GM18511 (cell line): ENCODE results near the gene MCL1.
A peak's percentile ranks its signal among the peaks of the same experiment; 100 is the strongest.
"Not testable (repeated sequence)": the region's sequence is repeated elsewhere in the genome, so short reads cannot be mapped to it uniquely, and the experiment has no call there.

Experiments used
- ATAC-seq: cut with Tn5 transposase; IDR thresholded peaks from one replicate; pipeline ENCODE4 v1.9.1; 2021; ENCODE audit warnings: mild to moderate bottlenecking, moderate library complexity; ENCODE audit not compliant: unreplicated experiment

MCL1 gene

GRCh38 chr1:150579110-150579944 is at the start of gene MCL1:
TSS of gene MCL1 (minus strand) at chr1:150579610. CDS start at chr1:150579530, 80 bp downstream.
- peak; percentile 90 for ATAC-seq

- no peak for ATAC-seq
Observed at GRCh38 chr1:150628766-150629114, 49.3 kb upstream of the MCL1 start.

GRCh38 chr1:150627826-150628410 is 48.5 kb upstream of the MCL1 start:
- no peak for ATAC-seq

- ATAC-seq = no peak
Observed at GRCh38 chr1:150626150-150626549, 46.7 kb upstream of the MCL1 start.

GRCh38 chr1:150624546-150624945 is 45.1 kb upstream of the MCL1 start:
- ATAC-seq = not testable (repeated sequence)

- ATAC-seq = not testable (repeated sequence)
Observed at GRCh38 chr1:150624134-150624533, 44.7 kb upstream of the MCL1 start.

GRCh38 chr1:150622303-150622975 is 43.0 kb upstream of the MCL1 start:
- no peak for ATAC-seq

GRCh38 chr1:150621497-150622302 is 42.3 kb upstream of the MCL1 start:
- no peak for ATAC-seq

GRCh38 chr1:150620919-150621318 is 41.5 kb upstream of the MCL1 start:
- no peak for ATAC-seq

- no peak for ATAC-seq
Observed at GRCh38 chr1:150619576-150620509, 40.4 kb upstream of the MCL1 start.

- ATAC-seq = no peak
Observed at GRCh38 chr1:150615346-150616201, 36.2 kb upstream of the MCL1 start.

- peak; percentile 64 for ATAC-seq
Observed at GRCh38 chr1:150613061-150613920, 33.9 kb upstream of the MCL1 start.

- ATAC-seq = no peak
Observed at GRCh38 chr1:150612014-150612345, 32.6 kb upstream of the MCL1 start.

- ATAC-seq = no peak
Observed at GRCh38 chr1:150610576-150610975, 31.2 kb upstream of the MCL1 start.

- no peak for ATAC-seq
Observed at GRCh38 chr1:150609732-150610131, 30.3 kb upstream of the MCL1 start.

GRCh38 chr1:150606463-150607142 is 27.2 kb upstream of the MCL1 start:
- no peak for ATAC-seq

- ATAC-seq = not testable (repeated sequence)
Observed at GRCh38 chr1:150605451-150605731, 26.0 kb upstream of the MCL1 start.

GRCh38 chr1:150604226-150604588 is 24.8 kb upstream of the MCL1 start:
- no peak for ATAC-seq
